Stimulated activated CD8-positive, alpha-beta memory T cell treated with anti-CD3 and anti-CD28 coated beads, Interleukin-7, amount 100 ng/mL, for 48 hours (primary cell): ENCODE measurements around the gene CHD6.

ENCODE experiments used
- DNase-seq, 2 donors: peaks; one replicate each; pipeline ENCODE4 v3.0.0-alpha.2; 2020; ENCODE audit warnings: low read depth in 1 of 2; ENCODE audit errors: extremely low read depth in 1 of 2

The CHD6 gene

GRCh38 chr20:41621971-41622370, 3.8 kb upstream of the CHD6 start:
- DNase-seq = no peak

GRCh38 chr20:41621421-41621820, 3.2 kb upstream of the CHD6 start:
- no peak for DNase-seq

GRCh38 chr20:41619360-41620100, 1.4 kb upstream of the CHD6 start:
- DNase-seq = no peak

- no peak for DNase-seq
Measured at GRCh38 chr20:41618807-41619311, 682 bp upstream of the CHD6 start.

- DNase-seq = peak in 1 of 2 donors; percentile 18
Measured at GRCh38 chr20:41617059-41617901, 897 bp downstream of the CHD6 start.

- DNase-seq = no peak
Measured at GRCh38 chr20:41616228-41616627, 1.9 kb downstream of the CHD6 start.

GRCh38 chr20:41615676-41616075, 2.5 kb downstream of the CHD6 start:
- DNase-seq = no peak

- DNase-seq = no peak
Measured at GRCh38 chr20:41615110-41615509, 3.1 kb downstream of the CHD6 start.

GRCh38 chr20:41613321-41613720, 4.9 kb downstream of the CHD6 start:
- DNase-seq = no peak

- no peak for DNase-seq
Measured at GRCh38 chr20:41609474-41609873, 8.7 kb downstream of the CHD6 start.

- DNase-seq = no peak
Measured at GRCh38 chr20:41608606-41609005, 9.6 kb downstream of the CHD6 start.

- DNase-seq = no peak
Measured at GRCh38 chr20:41607791-41608190, 10.4 kb downstream of the CHD6 start.

- no peak for DNase-seq
Measured at GRCh38 chr20:41604002-41604401, 14.2 kb downstream of the CHD6 start.

- DNase-seq = no peak
Measured at GRCh38 chr20:41601742-41602141, 16.4 kb downstream of the CHD6 start.

GRCh38 chr20:41600926-41601631, 17.1 kb downstream of the CHD6 start:
- no peak for DNase-seq

GRCh38 chr20:41599699-41600104, 18.5 kb downstream of the CHD6 start:
- DNase-seq = no peak

GRCh38 chr20:41598719-41599118, 19.5 kb downstream of the CHD6 start:
- DNase-seq = no peak

- DNase-seq = no peak
Measured at GRCh38 chr20:41594514-41595322, 23.5 kb downstream of the CHD6 start.

GRCh38 chr20:41592516-41593216, 25.5 kb downstream of the CHD6 start:
- DNase-seq = no peak

GRCh38 chr20:41587956-41588355, 30.2 kb downstream of the CHD6 start:
- DNase-seq = no peak
